G401.6 (cell line): Measurements from ENCODE around the gene SH3BP1.
A peak's percentile ranks its signal among the peaks of the same experiment; 100 is the strongest.
"Not testable (repeated sequence)": the region's sequence is repeated elsewhere in the genome, so short reads cannot be mapped to it uniquely, and the experiment has no call there.

Experiments
- FAIRE-seq: peaks from 2 replicates; lab custom pipeline; 2012; peaks lifted over from hg19 to GRCh38; lab: Jason Lieb, UNC

Gene SH3BP1

DNA sequence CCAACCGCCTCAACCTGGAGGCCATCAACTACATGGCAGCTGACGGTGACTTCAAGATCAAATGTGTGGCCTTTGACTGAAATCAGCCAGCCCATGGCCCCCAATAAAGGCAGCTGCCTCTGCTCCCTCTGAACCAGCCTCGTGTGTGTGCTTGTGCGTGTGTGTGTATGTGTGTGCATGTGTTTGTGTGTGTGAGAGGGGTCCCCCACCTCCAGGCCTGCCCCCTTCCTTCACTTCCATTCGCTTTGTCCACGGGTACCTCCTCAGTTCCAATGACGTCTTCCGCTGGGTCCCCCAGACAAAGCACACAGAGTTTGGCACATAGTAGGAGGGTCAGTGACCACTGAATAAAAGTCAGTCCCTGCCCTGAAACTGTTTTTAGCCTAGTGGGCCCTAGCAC is 40.2 kb downstream of the SH3BP1 start:
- no peak for FAIRE-seq

DNA sequence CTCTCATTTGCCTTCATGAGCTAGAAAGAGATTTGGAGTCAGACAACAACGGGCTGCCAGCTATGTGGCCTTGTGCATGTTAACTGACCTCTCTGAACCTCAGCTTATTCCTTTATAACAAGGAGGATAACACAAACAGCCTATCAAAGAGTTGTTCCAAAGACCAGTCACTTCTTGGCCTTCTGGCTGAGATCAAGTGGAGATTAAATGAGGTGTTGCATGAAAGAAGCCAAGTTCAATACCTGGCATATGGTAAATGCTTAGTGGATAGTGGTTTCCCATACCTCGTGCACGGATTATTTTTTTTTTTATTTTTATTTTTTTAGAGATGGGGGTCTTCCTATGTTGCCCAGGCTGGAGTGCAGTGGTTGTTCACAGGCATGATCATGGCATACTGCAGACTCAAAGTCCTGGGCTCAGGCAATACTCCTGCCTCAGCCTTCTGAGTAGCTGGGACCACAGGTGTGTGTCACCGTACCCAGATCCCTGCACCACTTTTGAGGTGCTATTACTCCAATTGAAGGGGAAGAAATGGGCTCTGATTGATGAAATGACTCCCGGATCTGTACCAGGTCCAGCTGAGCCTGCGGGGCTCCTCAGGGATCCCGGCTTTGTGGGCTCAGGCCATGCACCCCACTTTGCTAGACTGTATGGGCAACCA is 40.9 kb downstream of the SH3BP1 start:
- FAIRE-seq = no peak

DNA sequence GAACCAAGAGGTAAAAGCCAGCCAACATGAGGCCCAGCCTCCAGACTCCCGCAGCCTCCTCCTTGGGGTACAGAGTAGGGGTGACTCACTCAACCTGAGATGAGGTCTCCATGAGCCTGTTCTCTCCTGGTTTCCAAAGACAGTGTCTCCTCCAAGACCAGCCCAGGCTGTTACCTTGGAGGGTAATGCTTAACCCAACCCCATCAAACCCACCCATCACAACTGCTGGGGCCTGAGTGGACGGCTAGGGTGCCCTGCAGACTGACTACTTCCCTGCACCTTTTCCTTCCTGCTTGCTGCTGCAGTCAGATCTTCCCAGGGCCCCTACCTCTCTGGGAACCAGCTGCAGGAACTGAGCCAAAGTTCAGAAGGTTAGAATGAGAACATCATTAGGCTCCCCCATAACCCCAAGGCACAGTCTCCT is 41.5 kb downstream of the SH3BP1 start:
- FAIRE-seq = no peak

DNA sequence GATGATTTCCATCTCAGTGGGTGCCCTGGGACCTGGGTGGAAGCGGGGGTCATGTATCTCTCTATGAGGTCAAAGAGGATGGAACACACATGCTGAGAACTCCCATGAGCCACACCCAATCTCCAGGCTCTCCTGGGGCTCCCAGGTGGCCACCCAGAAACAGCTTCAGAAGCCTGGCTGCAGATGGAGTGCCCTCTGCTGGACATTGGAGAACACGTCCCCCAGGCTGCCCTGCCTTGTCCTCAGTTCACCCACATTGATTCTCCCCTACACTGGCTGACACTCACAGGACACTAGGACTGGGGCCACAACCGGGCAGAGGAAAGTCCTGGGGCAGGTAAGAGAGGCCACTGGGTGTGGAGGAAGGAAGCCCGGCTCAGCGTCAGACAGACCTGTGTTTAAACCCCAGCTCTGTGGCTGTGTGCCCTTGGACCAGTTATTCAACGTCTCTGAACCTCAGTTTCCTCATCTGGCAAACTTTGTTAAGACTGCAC is 42.1 kb downstream of the SH3BP1 start:
- no peak for FAIRE-seq

DNA sequence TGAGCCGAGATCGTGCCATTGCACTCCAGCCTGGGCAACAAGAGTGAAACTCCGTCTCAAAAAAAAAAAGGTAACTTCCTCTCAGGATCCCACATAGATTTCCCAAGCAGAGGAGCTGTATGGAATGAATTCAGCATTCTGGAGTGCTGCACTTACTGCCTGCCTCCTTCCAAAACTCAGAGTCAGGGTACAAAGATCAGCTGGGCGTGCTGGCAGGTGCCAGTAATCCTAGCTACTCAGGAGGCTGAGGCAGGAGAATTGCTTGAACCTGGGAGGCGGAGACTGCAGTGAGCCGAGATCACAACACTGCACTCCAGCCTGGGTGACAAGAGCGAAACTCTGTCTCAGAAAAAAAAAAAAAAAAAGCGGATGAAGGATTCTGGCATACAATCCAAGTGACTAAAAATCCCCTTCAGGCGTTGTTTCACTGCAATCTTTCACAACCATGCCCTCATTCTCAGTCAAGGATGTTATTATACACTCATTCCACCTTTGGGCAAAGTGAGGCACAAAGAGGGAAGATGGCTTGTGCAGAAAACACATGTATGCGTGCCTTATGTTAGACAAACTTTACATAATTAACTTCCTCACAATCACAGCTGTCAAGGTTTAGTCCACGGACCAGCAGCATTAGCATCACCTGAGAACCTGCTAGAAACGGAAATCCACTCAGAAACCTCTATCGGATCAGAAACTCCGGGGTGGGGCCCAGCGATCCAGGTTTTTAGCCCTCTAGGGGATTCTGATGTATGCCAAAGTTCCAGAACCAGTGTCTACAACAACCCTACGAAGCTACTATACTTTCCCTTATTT is 45.5 kb downstream of the SH3BP1 start:
- FAIRE-seq = no peak

DNA sequence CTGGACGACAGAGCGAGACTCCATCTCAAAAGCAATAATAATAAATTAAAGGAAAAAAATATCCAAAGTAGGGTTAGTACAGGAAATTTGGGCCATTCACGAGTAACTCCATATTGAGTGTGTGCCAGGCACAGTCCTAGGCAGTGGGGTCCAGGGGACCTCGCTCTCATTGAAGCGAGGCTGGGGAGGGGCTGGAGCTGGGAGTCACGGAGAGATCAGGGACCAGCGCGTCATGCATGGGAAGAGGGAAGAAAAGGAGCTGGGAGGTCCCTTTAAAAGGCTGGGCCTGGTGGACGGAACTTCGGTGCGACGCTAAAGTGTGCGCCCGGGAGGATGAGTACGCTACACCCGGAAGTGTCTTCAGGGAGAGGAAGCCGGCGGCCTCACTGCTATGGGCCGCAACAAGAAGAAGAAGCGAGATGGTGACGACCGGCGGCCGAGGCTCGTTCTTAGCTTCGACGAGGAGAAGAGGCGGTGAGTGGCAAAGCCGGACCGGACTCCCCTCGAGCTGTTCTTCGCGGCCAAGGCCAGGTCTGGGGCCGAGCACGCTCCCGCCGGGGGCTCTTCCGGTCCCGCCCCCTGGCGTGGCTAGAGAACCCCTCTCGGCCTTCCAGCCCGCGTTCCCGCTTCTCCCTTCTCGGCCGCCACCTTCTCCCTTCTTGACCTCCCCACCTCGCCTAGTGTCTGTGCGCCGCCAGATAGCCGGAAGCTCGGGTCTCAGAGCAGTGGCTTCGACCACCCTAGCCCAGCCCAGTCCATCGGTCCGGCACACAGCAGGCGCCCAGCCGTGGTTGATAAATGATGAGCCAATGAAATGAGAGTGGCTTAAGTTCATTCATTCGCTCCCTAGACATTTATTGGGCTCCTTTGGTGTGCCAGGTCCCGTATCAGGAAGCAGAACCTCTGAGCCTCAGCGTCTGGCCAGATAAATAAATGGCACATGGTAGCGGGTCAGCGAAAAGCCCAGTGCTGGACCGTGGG is 46.8 kb downstream of the SH3BP1 start, which contains the start of gene NOL12:
TSS of gene NOL12 (plus strand) at position 342 of the 981 bp plus-strand sequence. CDS start at position 392, 50 bp downstream.
- FAIRE-seq = peak; percentile 28

DNA sequence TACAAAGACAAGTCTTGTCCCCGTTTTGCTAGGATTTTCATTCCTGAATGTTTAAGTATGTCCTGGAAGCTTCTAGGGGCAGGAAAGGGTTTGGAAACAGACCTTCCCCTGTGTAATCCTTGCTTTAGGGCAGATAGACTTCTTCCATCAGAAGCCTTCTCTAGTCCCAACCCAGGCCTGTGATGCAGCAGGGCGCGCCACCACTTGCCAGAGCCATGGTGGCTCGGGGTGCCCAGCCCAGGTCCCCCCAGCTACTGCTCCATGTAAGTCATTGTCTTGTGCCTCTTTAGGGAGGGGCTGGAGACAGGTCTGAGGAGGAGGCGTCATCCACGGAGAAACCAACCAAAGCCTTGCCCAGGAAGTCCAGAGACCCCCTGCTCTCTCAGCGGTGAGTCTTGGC is 50.9 kb downstream of the SH3BP1 start:
- no peak for FAIRE-seq

DNA sequence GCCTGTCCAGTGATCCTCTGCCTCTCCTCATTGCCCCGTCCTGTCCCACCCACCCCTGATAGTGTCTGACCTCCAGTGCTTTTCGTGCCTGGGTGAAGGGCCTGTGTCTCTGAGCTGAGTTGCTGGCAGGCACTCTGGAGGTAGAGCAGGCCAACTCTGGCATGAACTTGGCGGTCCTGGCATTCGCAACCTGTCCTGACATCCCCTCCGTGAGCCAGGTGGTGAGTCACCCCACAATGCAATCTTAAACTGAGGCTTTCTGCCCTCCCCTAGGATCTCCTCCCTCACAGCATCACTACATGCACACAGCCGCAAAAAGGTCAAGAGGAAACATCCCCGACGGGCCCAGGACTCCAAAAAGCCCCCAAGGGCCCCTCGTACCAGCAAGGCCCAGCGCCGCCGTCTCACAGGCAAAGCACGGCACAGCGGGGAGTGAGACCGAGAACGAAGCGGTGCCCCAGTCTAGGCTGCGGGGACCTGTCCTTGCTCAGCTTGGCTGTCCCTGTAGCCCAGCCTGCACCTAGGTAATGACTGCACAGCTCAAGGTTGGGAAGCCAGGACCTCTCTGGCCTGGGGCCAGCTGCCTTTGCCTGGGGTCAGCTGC is 51.5 kb downstream of the SH3BP1 start:
- FAIRE-seq = no peak

DNA sequence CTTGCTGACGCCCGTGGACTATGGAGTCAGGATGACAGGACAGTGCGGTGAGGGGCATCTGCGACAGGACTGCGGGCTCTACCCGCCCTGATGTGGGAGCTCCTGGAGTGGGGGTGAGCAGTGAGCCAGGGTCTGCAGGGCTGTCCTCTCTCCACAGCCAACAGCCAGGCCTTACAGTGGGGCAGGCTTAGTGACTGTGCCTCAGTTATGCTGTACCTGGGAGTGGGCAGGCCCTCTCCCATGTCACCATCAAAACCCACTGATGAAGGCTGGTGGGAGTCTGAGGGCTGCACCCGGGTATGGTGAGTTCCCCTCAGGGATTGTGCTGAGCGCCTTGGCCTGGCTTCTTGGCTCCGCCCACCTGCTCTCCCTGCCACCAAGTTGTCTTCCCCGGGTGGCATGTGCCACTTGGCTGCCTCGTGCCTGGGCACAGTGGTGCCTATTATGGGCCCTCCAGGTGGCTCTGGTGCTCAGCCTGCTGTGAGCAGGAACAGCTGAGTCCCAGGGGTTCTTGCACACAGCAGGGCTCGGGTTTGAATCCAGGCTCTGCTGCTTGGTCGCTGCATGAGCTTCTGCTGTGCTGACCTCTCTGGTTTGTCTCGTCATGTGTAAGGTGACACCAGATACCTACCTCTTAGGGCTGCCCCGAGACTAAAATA is 53.3 kb downstream of the SH3BP1 start:
- no peak for FAIRE-seq

DNA sequence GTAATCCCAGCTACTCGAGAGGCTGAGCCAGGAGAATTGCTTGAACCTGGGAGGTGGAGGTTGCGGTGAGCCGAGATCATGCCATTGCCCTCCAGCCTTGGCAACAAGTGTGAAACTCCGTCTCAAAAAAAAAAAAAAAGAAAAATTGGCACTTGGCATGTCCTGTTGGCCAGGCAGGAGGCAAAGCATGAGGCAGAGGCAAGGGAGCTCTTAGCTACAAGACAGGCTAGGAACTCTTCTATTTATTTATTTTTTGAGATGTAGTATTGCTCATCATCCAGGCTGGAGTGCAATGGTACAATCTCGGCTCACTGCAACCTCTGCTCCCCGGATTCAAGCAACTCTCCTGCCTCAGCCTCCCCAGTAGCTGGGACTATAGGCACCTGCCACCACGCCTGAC is 54.7 kb downstream of the SH3BP1 start:
- not testable (repeated sequence) for FAIRE-seq

DNA sequence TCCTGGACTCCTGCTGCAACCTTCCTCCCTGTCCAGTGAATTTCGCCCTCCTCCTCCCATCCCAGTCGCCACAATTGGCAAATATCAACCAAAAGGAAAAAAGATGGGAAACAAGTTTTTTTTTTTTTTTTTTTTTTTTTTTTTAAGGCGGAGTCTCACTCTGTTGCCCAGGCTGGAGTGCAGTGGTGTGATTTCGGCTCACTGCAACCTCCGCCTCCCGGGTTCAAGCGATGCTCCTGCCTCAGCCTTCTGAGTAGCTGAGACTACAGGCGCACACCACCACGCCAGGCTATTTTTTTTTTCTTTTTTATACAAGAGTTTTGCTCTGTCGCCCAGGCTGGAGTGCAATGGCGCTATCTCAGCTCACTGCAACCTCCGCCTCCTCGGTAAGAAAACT is 56.8 kb downstream of the SH3BP1 start:
- FAIRE-seq = not testable (repeated sequence)

DNA sequence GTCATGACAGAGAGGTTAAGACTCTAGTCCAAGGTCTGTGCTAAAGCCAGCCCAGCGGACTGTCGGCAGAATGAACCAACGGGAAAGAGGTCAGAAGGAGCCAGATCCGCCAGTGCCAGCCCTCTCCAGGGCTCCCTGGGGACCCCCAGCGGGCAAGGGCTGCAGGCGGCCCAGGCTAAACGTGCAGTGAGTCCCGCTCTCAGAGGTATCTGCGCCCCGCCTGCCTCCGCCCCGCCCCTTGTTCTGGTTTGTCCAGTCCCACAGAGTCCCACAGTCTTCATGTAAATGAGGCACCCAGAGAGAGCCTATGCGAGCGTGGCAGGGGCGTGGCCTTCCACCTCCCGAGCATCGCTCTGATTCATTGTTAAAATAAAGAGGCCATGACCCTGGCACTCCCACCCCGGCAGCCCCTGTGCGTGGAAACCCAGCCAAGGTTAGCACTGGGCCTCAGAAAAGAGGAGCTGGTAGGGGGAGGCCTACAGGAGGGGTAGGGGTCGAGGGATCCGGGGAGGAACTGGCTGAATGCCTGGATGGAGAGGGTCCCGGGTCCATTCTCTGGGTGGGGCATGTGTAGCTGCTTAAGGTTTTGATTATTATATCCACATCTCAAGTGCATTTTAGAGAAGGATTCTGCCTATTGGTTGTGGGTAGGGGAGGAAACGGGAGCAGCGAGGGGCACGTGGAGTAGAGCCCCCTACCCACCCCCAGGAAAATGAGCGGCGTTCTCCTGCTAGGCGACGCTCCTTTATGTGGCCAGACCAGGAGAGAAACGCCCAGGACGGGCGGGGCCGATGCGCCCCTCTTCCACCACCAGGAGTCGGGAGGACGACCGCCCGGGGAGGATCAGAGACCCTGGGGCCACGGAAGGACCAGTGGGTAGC is 57.4 kb downstream of the SH3BP1 start, which contains the start of gene TRIOBP:
TSS of gene TRIOBP (plus strand) at position 392 of the 881 bp plus-strand sequence. CDS start 4,318 bp downstream, outside the sequence.
- peak; percentile 99 for FAIRE-seq

DNA sequence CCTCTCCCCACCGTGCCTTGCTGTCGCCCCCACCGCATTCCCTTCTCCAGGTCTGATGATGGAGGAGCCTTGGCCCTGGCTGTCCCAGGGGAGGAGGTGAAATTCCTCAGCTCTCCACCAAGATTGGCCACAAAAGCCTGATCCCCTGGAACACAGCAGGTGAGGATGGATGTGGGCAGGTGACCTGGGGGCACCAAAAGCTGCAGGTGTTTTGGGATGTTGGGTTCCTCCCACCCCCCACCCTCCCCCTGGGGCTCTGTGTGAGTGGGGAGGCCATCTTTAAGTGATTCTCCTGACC is 58.0 kb downstream of the SH3BP1 start:
- no peak for FAIRE-seq

DNA sequence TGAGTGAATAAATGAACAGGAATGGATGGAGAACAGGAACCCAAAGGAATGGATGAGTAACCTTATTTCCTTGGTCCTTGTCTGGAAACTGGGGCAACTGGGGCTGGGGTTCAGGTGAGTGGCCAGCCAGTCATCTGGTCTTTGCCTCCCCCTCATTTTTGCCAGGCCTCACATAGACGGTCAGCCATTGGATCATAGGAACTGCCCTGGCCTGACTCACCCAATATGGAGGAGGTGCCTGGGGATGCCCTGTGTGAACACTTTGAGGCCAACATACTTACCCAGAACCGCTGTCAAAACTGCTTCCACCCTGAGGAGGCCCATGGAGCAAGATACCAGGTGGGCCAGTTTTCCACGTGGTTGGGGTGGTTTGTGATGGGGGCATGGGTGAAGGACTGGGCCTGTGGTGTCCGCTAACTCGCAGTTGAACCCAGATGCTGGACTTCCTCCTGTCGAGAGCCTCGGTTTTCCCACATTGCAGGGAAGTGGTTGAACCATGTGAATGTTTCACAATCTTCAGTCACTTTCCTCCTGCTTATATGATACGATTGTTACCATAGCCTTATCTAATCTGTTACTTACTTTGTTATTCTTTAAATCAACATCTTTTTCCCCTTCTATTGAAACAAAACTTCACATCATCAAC is 61.8 kb downstream of the SH3BP1 start:
- FAIRE-seq = no peak

DNA sequence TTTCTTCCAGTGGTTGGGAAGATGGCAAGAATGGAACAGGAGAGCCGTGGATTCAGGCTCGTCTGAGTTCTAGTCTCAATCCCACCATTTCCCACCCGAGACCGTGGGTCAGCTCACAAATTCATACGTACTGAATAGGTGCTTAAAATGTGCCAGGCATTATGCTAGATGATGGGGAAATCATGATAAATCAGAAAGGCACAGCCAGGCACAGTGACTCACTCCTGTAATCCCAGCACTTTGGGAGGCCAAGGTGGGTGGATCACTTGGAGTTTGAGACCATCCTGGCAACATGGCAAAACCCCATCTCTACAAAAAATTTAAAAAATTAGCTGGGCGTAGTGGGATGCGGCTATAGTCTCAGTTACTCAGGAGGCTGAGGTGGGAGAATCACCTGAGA is 64.4 kb downstream of the SH3BP1 start:
- no peak for FAIRE-seq

DNA sequence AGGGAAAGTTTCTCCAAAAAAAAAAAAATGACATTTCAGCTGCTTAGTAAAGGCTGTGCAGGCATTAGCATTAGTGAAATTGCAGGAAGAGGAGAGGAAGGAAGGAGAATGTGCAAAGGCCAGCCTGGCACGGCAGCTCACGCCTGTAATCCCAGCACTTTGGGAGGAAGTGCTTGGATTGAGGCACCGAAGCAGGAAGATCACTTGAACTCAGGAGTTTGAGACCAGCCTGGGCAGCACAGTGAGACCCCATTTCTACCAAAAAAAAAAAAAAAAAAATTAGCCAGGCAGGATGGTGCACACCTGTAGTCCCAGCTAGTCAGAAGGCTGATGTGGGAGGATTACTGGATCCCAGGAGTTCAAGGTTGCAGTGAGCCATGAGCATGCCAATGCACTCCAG is 65.2 kb downstream of the SH3BP1 start:
- FAIRE-seq = no peak

DNA sequence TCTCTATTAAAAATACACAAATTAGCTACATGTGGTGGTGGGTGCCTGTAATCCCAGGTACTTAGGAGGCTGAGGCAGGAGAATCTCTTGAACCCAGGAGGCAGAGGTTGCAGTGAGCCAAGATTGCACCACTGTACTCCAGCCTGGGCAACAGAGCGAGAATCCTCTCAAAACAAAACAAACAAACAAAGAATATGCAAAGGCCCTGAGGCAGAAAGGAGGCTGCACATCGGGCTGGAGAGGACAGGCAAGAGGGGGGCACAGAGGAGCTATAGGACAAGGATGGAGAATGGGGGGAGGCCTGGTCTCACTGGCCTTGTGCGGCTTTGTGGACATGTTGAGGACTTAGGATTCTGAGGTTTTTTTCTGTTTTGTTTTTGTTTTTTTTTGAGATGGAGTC is 65.7 kb downstream of the SH3BP1 start:
- FAIRE-seq = no peak
